ENCODE results near the gene CHRNA5.
A peak's percentile ranks its signal among the peaks of the same experiment; 100 is the strongest.
"Not testable (repeated sequence)": the region's sequence is repeated elsewhere in the genome, so short reads cannot be mapped to it uniquely, and the experiment has no call there.

The CHRNA5 gene

DNA sequence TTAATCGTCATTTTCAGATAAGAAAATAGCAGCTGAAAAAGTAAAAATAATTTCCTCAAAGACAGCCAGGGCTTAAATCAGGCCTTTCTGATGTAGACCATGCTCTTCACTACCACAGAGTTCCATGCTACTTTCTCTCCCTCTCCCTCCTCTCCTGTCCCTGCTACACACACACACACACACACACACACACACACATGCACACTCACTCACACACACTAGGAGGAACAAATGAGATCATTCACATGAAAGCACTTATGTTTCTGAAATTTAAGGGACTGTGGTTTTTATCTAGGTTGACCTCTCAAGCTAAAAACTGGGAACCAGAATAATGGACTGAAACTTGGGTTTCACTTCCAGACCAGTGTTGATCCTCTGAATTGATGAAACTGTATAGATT lies 29.2 kb upstream of the CHRNA5 start:
- H3K9ac ChIP-seq, result no peak overlapping the region
- no peaks in the 10 kb centered on the region for H4K20me1 ChIP-seq (ENCODE audit: insufficient read depth)
- H3K79me2 ChIP-seq (ENCODE audit: insufficient read depth, low read depth), result peaks cover 9% of the 10 kb centered on the region
- peaks cover 31% of the 10 kb centered on the region for H3K4me1 ChIP-seq (ENCODE audit: low read depth, poor library complexity, severe bottlenecking)
- no peak overlapping the region for H3K27ac ChIP-seq
- H3K27me3 ChIP-seq (ENCODE audit: insufficient read depth, low read depth), result no peaks in the 10 kb centered on the region
- H3K36me3 ChIP-seq (ENCODE audit: insufficient read depth), result no peaks in the 10 kb centered on the region
- H3K4me2 ChIP-seq, result peak overlapping the region; percentile 14; the same call in 1 of the 2 replicates
- no peak overlapping the region for H3K4me3 ChIP-seq (IDR thresholded peaks at IDR 0.05; ENCODE audit: insufficient read depth, low read depth, low read length)
- TF ChIP-seq, protein P1, sequence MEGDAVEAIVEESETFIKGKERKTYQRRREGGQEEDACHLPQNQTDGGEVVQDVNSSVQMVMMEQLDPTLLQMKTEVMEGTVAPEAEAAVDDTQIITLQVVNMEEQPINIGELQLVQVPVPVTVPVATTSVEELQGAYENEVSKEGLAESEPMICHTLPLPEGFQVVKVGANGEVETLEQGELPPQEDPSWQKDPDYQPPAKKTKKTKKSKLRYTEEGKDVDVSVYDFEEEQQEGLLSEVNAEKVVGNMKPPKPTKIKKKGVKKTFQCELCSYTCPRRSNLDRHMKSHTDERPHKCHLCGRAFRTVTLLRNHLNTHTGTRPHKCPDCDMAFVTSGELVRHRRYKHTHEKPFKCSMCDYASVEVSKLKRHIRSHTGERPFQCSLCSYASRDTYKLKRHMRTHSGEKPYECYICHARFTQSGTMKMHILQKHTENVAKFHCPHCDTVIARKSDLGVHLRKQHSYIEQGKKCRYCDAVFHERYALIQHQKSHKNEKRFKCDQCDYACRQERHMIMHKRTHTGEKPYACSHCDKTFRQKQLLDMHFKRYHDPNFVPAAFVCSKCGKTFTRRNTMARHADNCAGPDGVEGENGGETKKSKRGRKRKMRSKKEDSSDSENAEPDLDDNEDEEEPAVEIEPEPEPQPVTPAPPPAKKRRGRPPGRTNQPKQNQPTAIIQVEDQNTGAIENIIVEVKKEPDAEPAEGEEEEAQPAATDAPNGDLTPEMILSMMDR (conservative IDR thresholded peaks at IDR 0.05; ENCODE audit: low read depth, low read length), result no peak
- H2AFZ ChIP-seq (ENCODE audit: low read depth), result no peak overlapping the region

DNA sequence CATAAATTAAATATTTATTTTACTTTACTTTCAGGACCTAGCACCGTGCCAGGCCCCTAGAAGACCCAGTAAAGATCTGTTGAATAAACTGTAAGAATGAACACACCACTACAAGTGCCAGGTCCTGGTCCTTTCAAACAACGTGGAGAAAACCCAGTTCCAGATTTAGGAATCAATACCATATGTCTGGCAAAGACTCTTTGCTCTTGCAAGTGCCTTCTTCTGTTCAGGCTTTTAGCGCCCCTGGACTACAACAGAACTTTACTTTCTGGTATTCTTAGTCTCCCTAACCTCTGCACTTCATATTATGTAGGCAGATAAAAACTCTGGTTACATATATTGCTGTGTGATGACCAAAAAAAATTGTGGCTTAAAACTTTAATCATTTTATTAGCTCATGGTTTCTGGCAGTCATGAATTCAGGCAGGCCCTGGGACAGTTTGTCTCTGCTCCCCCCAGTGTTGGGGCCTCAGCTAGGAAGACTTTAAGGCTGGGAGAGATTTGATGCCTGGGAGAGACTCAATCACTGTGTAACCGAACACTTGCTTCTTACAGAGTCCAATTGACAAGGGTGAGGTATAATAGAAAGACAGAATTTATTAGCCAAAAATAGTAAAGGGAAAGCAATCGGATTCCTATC lies 27.9 kb upstream of the CHRNA5 start:
- Histone ChIP-seq H3K4me3 (IDR thresholded peaks at IDR 0.05; ENCODE audit: insufficient read depth, low read depth, low read length) (no peak overlapping the region), H3K36me3 (ENCODE audit: insufficient read depth) (0 out of 2 replicates have a peak, but pooled peaks cover 3% of the 10 kb centered on the region), H3K79me2 (ENCODE audit: insufficient read depth, low read depth) (peaks cover 22% of the 10 kb centered on the region), H3K9ac (no peak overlapping the region), H2AFZ (ENCODE audit: low read depth) (no peak overlapping the region), H3K4me1 (ENCODE audit: low read depth, poor library complexity, severe bottlenecking) (peaks cover 43% of the 10 kb centered on the region), H4K20me1 (ENCODE audit: insufficient read depth) (no peaks in the 10 kb centered on the region), H3K27me3 (ENCODE audit: insufficient read depth, low read depth) (no peaks in the 10 kb centered on the region), H3K27ac (no peak overlapping the region), H3K4me2 (no peak overlapping the region)
- TF ChIP-seq, protein P1 (conservative IDR thresholded peaks at IDR 0.05; ENCODE audit: low read depth, low read length), result no peak

DNA sequence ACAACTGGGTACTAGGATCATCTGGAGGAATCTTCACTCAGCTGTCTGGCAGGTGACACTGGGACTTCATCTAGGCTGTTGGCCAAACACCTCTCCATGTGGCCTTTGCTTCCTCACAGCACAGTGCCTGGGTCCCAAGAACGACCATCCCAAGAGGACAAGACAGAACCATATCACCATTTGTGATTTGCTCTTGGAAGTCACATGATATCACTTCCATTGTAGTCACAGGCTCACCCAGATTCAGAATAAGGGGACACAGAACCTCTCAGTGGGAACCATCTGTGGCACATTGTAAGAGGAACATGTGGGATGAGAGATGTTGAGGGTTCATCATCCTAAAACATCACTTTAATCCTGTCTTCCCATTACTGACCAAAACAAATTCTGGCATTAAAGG lies 27.0 kb upstream of the CHRNA5 start:
- no peak overlapping the region for H3K4me2 ChIP-seq
- H3K36me3 ChIP-seq (ENCODE audit: insufficient read depth), result peaks cover 8% of the 10 kb centered on the region; the same call in 1 of the 2 replicates
- TF ChIP-seq, protein P1 (conservative IDR thresholded peaks at IDR 0.05; ENCODE audit: low read depth, low read length), result no peak
- peaks cover 53% of the 10 kb centered on the region for H3K4me1 ChIP-seq (ENCODE audit: low read depth, poor library complexity, severe bottlenecking)
- no peak overlapping the region for H3K27ac ChIP-seq
- H3K79me2 ChIP-seq (ENCODE audit: insufficient read depth, low read depth), result peaks cover 31% of the 10 kb centered on the region
- no peaks in the 10 kb centered on the region for H3K27me3 ChIP-seq (ENCODE audit: insufficient read depth, low read depth)
- no peaks in the 10 kb centered on the region for H4K20me1 ChIP-seq (ENCODE audit: insufficient read depth)
- no peak overlapping the region for H3K4me3 ChIP-seq (IDR thresholded peaks at IDR 0.05; ENCODE audit: insufficient read depth, low read depth, low read length)
- no peak overlapping the region for H3K9ac ChIP-seq
- H2AFZ ChIP-seq (ENCODE audit: low read depth), result no peak overlapping the region

DNA sequence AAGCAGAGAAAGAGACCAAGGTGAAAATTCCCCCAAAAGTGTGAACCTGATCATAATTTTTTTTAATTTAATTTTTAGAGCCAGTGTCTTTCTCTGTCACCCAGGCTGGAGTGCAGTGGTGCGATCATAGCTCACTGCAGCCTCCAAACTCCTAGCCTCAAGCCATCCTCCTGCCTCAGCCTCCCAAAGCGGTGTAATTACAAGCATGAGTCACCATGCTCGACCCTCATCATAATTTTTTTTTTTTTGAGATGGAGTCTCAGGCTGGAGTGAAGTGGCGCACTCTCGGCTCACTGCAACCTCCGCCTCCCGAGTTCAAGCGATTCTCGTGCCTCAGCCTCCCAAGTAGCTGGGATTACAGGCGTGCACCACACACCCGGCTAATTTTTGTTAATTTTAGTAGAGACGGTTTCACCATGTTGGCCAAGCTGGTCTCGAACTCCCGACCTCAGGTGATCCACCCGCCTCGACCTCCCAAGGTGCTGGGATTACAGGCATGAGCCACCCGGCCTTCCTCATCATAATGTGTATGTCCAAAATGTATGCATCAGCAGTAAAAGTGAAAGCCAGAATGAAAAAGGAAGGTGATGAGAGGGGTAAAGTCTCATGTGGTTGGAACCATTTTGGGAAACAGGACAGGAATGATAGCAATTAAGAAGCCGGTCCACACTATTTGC lies 25.7 kb upstream of the CHRNA5 start:
- not testable (repeated sequence) for H4K20me1 ChIP-seq (ENCODE audit: insufficient read depth); H3K27me3 ChIP-seq (ENCODE audit: insufficient read depth, low read depth); H3K4me3 ChIP-seq (IDR thresholded peaks at IDR 0.05; ENCODE audit: insufficient read depth, low read depth, low read length)
- Histone ChIP-seq H3K36me3 (ENCODE audit: insufficient read depth) (peaks cover 11% of the 10 kb centered on the region; the same call in 1 of the 2 replicates), H3K27ac (peak overlapping the region; percentile 96), H3K79me2 (ENCODE audit: insufficient read depth, low read depth) (peaks cover 42% of the 10 kb centered on the region), H3K4me2 (peak overlapping the region; percentile 72), H3K9ac (peak overlapping the region; percentile 94), H2AFZ (ENCODE audit: low read depth) (peak overlapping the region; percentile 62; the same call in 1 of the 2 replicates), H3K4me1 (ENCODE audit: low read depth, poor library complexity, severe bottlenecking) (peaks cover 65% of the 10 kb centered on the region)

Measured in KMS-11 (cell line).